Hepatocyte (in vitro differentiated cells): ENCODE results near the gene SAC3D1. TPM values are rescaled to one million over a fixed set of nuclear protein-coding genes. Genes with fewer than 3 reads are reported as not detected.

Experiments used
- DNase-seq: peaks from one replicate; pipeline ENCODE4 v3.0.0-alpha.2; 2016; ENCODE audit warnings: low spot score
- H2AFZ ChIP-seq: fragments of 200-600 bp; sonication (generic); 2 replicates; pipeline ENCODE4 v1.6.0; 2016; ENCODE audit warnings: antibody characterized with exemption, mild to moderate bottlenecking
- H3K27ac ChIP-seq: fragments of 200-600 bp; sonication (generic); 2 replicates; pipeline ENCODE4 v1.5.1; 2016; ENCODE audit warnings: mild to moderate bottlenecking
- H3K27me3 ChIP-seq: fragments of 200-600 bp; sonication (generic); 2 replicates; pipeline ENCODE4 v1.6.1; 2016
- H3K36me3 ChIP-seq: fragments of 200-600 bp; sonication (generic); replicated peaks from 2 replicates; pipeline ENCODE4 v1.5.1; 2016; ENCODE audit warnings: low read depth; ENCODE audit not compliant: insufficient read depth
- H3K4me1 ChIP-seq: fragments of 200-600 bp; sonication (generic); 2 replicates; pipeline ENCODE4 v1.5.1; 2016; ENCODE audit warnings: mild to moderate bottlenecking, moderate library complexity; ENCODE audit not compliant: insufficient read depth
- H3K4me2 ChIP-seq: fragments of 200-600 bp; sonication (generic); 2 replicates; pipeline ENCODE4 v1.6.0; 2016
- H3K4me3 ChIP-seq: fragments of 200-600 bp; sonication (generic); 2 replicates; pipeline ENCODE4 v1.5.1; 2016; ENCODE audit warnings: mild to moderate bottlenecking
- H3K79me2 ChIP-seq: fragments of 200-600 bp; sonication (generic); 2 replicates; pipeline ENCODE4 v1.6.0; 2017; ENCODE audit warnings: mild to moderate bottlenecking
- H3K9me2 ChIP-seq: fragments of 200-600 bp; sonication (generic); replicated peaks from 2 replicates; pipeline ENCODE4 v1.6.0; 2017; ENCODE audit warnings: mild to moderate bottlenecking; ENCODE audit not compliant: insufficient read depth
- H3K9me3 ChIP-seq: fragments of 200-600 bp; sonication (generic); 2 replicates; pipeline ENCODE4 v1.5.1; 2016; ENCODE audit warnings: low read depth, mild to moderate bottlenecking
- H4K20me1 ChIP-seq: fragments of 200-600 bp; sonication (generic); 2 replicates; pipeline ENCODE4 v1.6.0; 2016; ENCODE audit warnings: mild to moderate bottlenecking; ENCODE audit not compliant: insufficient read depth, poor library complexity, severe bottlenecking
- CTCF ChIP-seq: fragments of 200-600 bp; sonication (generic); IDR thresholded peaks from 2 replicates; pipeline ENCODE4 v1.5.1; 2016; ENCODE audit warnings: antibody characterized with exemption, mild to moderate bottlenecking; ENCODE audit not compliant: poor library complexity
- EZH2 ChIP-seq: fragments of 200-600 bp; sonication (generic); IDR thresholded peaks from 2 replicates; pipeline ENCODE4 v1.6.1; 2016; ENCODE audit warnings: antibody characterized with exemption, mild to moderate bottlenecking, borderline replicate concordance
- EZH2phosphoT487 ChIP-seq: fragments of 200-600 bp; sonication (generic); IDR thresholded peaks from one replicate; pipeline ENCODE4 v1.6.1; 2018; ENCODE audit warnings: antibody characterized with exemption, mild to moderate bottlenecking, low read depth, moderate library complexity; ENCODE audit not compliant: unreplicated experiment, severe bottlenecking
- WGBS: methylation state at CpG from one replicate; pipeline ENCODE4 v1.1.6; 2016; ENCODE audit warnings: low lambda C conversion rate; ENCODE audit errors: missing lambda C conversion rate; 5-methylcytosine and 5-hydroxymethylcytosine counted together
- polyA plus RNA-seq: library from polyadenylated mRNA; unstranded; fragments of >200 nt; fragmentation: Nextera tagmentation; extraction: Ambion mirVana; gene quantifications from 2 replicates; pipeline ENCODE4 v1.2.1, GENCODE V29; 2016
- total RNA-seq: library from RNA; depleted of rRNA; stranded (reverse); fragments of >200 nt; gene quantifications from 2 replicates; pipeline ENCODE4 v1.2.3, GENCODE V29; 2014

SAC3D1 gene
- total and polyA plus RNA-seq, 2 experiments from 2014 or later, result 10.8 to 23.8 TPM

GRCh38 chr11:65060913-65061408, 20.0 kb downstream of the SAC3D1 start:
- no peak for DNase-seq
- no peaks in the 10 kb centered on the region for H3K79me2 ChIP-seq
- no peaks in the 10 kb centered on the region for H4K20me1 ChIP-seq
- H3K36me3 ChIP-seq, result no peaks in the 10 kb centered on the region
- no peaks in the 10 kb centered on the region for H3K27me3 ChIP-seq
- no peak overlapping the region for H2AFZ ChIP-seq
- no peaks in the 10 kb centered on the region for H3K4me1 ChIP-seq
- no peak overlapping the region for H3K4me2 ChIP-seq
- no peak overlapping the region for H3K27ac ChIP-seq
- no peak overlapping the region for H3K4me3 ChIP-seq
- H3K9me3 ChIP-seq, result no peaks in the 10 kb centered on the region
- 62% methylated on average over 9 of the region's 9 CpGs for WGBS
- no peaks in the 10 kb centered on the region for H3K9me2 ChIP-seq
- TF ChIP-seq EZH2phosphoT487, result no peak
- peak; percentile 10 for TF ChIP-seq CTCF

DNA sequence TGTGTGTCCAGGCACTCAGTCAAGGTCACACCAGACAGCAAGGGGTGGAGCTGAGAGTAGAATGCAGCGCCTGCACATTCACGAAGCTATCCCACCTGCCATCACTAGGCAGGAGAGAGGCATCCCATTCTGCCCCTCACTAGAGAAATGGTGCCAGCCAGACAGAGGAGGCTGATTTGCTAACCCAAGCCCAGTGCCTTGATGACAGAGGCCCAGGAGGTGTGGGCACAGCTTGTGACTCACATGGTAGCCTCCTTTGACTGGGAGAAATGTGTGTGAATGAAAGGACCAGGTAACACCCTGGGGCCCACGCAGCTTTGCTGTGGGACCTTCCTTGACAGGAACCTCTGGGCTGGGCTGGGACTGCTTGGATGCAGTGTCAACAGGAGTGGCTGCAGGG, 22.5 kb downstream of the SAC3D1 start:
- Histone ChIP-seq H3K27ac (no peak overlapping the region), H4K20me1 (no peaks in the 10 kb centered on the region), H3K36me3 (no peaks in the 10 kb centered on the region), H3K4me3 (no peak overlapping the region), H3K9me3 (no peaks in the 10 kb centered on the region), H3K9me2 (no peaks in the 10 kb centered on the region), H3K4me2 (no peak overlapping the region), H3K79me2 (no peaks in the 10 kb centered on the region), H3K4me1 (no peaks in the 10 kb centered on the region), H3K27me3 (no peaks in the 10 kb centered on the region), H2AFZ (no peak overlapping the region)
- DNase-seq, result no peak
- TF ChIP-seq EZH2phosphoT487 (no peak), CTCF (no peak), EZH2 (no peak)
- 71% methylated on average over 3 of the region's 3 CpGs for WGBS

GRCh38 chr11:65064847-65065240, 23.8 kb downstream of the SAC3D1 start:
- 58% methylated on average over 4 of the region's 4 CpGs for WGBS
- H3K79me2 ChIP-seq, result no peaks in the 10 kb centered on the region
- no peak overlapping the region for H3K4me3 ChIP-seq
- H3K27me3 ChIP-seq, result no peaks in the 10 kb centered on the region
- H3K27ac ChIP-seq, result no peak overlapping the region
- H2AFZ ChIP-seq, result no peak overlapping the region
- no peaks in the 10 kb centered on the region for H3K9me3 ChIP-seq
- TF ChIP-seq CTCF, result no peak
- TF ChIP-seq EZH2phosphoT487, result no peak
- TF ChIP-seq EZH2, result no peak
- no peak for DNase-seq
- no peaks in the 10 kb centered on the region for H3K4me1 ChIP-seq
- H3K4me2 ChIP-seq, result no peak overlapping the region
- H3K36me3 ChIP-seq, result no peaks in the 10 kb centered on the region
- no peaks in the 10 kb centered on the region for H3K9me2 ChIP-seq
- no peaks in the 10 kb centered on the region for H4K20me1 ChIP-seq

DNA sequence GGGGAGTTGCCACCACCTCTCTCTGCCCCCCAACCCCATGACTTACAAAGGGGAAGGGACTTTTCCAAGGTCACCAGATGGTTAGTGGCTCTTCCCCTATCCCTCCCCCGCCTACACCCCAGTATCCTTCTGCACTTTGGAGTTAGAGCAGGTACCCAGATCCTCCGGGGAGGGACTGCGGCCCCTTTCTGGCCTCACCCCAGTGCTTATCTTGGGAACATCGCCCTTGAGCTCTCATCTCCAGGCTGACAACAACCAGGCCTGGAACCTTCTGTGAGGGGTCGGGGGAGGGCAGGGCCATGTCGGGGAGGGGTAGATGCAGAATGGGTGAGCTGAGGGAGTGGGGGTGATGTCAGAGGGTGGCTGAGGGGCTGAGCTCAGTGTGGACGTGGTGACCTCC, 24.8 kb downstream of the SAC3D1 start:
- no peak overlapping the region for H3K4me2 ChIP-seq
- no peak overlapping the region for H2AFZ ChIP-seq
- DNase-seq, result no peak
- H3K4me1 ChIP-seq, result no peaks in the 10 kb centered on the region
- H3K36me3 ChIP-seq, result no peaks in the 10 kb centered on the region
- no peak overlapping the region for H3K4me3 ChIP-seq
- H3K9me3 ChIP-seq, result no peaks in the 10 kb centered on the region
- H3K27me3 ChIP-seq, result no peaks in the 10 kb centered on the region
- H3K9me2 ChIP-seq, result no peaks in the 10 kb centered on the region
- WGBS, result 44% methylated on average over 5 of the region's 7 CpGs
- no peaks in the 10 kb centered on the region for H4K20me1 ChIP-seq
- TF ChIP-seq EZH2, result no peak
- no peak for TF ChIP-seq CTCF
- TF ChIP-seq EZH2phosphoT487, result no peak
- H3K79me2 ChIP-seq, result no peaks in the 10 kb centered on the region
- no peak overlapping the region for H3K27ac ChIP-seq
